Natural killer cell treated with Interleukin-12 subunit alpha and Interleukin-12 subunit beta and Interleukin-15 and Interleukin-18, amount 100 ng/mL, for 72 hours (primary cell): ENCODE results near the gene ADAMTS17. TPM values are rescaled to one million over a fixed set of nuclear protein-coding genes. Genes with fewer than 3 reads are reported as not detected.

Experiments used
- ATAC-seq, 2 donors: fragments of 150-1000 bp; cut with Tn5 transposase in 1 of 2; sonication (Bioruptor Pico), chemical (Tn5 transposase) in 1 of 2; 2 replicates each; pipeline ENCODE4 v1.10.0; 2021
- DNase-seq: peaks from one replicate; pipeline ENCODE4 v3.0.0; 2022; ENCODE audit warnings: low spot score
- H3K27ac Mint-ChIP-seq, 2 donors: 1 replicate in 1 of 2; 2 replicates in 1 of 2; pipeline ENCODE4 v1.8.0; 2022; ENCODE audit warnings: mixed read lengths in 2 of 2, mild to moderate bottlenecking in 1 of 2, moderate library complexity in 1 of 2
- H3K27me3 Mint-ChIP-seq, 2 donors: 1 replicate in 1 of 2; 2 replicates in 1 of 2; pipeline ENCODE4 v1.8.0; 2022; ENCODE audit warnings: mixed read lengths in 2 of 2
- H3K36me3 Mint-ChIP-seq: one replicate; pipeline ENCODE4 v1.8.0; 2022; ENCODE audit warnings: mixed read lengths
- H3K4me1 Mint-ChIP-seq, 2 donors: 1 replicate in 1 of 2; 2 replicates in 1 of 2; pipeline ENCODE4 v1.8.0; 2022; ENCODE audit warnings: low read depth in 2 of 2, mixed read lengths in 2 of 2, mild to moderate bottlenecking in 1 of 2
- H3K4me3 Mint-ChIP-seq: one replicate; pipeline ENCODE4 v1.8.0; 2022; ENCODE audit warnings: mixed read lengths
- H3K9me3 Mint-ChIP-seq: 2 replicates; pipeline ENCODE4 v1.8.0; 2022; ENCODE audit warnings: mixed read lengths
- total RNA-seq, 2 donors: library from RNA; stranded (reverse); gene quantifications; one replicate each; pipeline ENCODE4 v1.2.3, GENCODE V29; 2022

Gene ADAMTS17
- total RNA-seq, 2 donors from 2014 or later = 0.31 to 0.59 TPM

- no peak overlapping the region for H3K27ac Mint-ChIP-seq
- H3K27me3 Mint-ChIP-seq = peaks cover 10 to 11% of the 10 kb centered on the region in 2 donors
- no peaks in the 10 kb centered on the region for H3K9me3 Mint-ChIP-seq
- H3K4me3 Mint-ChIP-seq = no peak overlapping the region
- ATAC-seq (no peak), DNase-seq (no peak)
- H3K36me3 Mint-ChIP-seq = no peaks in the 10 kb centered on the region
- H3K4me1 Mint-ChIP-seq = no peaks in the 10 kb centered on the region
Observed at GRCh38 chr15:100060276-100060926, 281.4 kb downstream of the ADAMTS17 start.

DNA sequence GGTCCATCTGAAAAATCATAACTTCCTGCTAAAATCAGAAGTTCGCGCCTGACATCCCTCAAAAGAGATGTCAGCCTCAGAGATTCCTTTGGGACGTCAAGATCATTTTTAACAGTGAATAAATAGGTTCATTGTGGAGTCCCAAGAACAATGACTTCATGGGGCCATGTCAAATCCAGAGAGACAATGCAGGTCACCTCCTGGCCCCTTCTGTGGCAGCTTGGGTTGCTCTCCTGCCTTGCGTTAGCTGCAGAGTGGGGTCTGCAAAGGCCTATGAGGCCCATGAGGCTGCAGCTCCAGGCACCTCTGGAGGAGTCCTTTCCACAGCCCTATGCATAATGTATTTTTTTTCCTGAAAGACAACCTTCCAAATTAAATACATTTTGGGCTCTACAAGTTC is 282.3 kb downstream of the ADAMTS17 start:
- H3K27ac Mint-ChIP-seq = no peak overlapping the region
- no peaks in the 10 kb centered on the region for H3K4me1 Mint-ChIP-seq
- H3K9me3 Mint-ChIP-seq = no peaks in the 10 kb centered on the region
- H3K27me3 Mint-ChIP-seq = peaks cover 10 to 11% of the 10 kb centered on the region in 2 donors
- ATAC-seq (no peak), DNase-seq (no peak)
- H3K4me3 Mint-ChIP-seq = no peak overlapping the region
- no peaks in the 10 kb centered on the region for H3K36me3 Mint-ChIP-seq

DNA sequence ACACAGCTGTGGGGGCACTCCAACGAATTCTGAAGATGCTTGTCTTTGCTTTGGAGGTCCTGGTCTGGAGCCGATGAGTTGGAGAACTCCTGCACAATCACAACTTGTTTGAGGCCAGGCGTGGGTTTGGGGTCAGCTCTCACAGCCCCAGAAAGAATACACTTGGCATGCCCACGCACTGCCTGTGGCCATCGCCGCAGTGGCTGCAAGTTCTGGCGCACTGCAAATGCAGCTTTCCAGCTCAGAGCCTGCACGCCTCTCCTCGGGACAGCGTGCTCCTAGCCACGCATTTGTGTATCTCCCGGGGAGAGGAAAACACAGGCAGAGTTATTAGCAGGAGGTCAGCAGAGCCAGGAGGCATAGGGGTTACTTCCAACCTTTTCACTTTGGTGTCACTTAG is 282.7 kb downstream of the ADAMTS17 start:
- ATAC-seq = no peak
- Mint-ChIP-seq H3K9me3 (no peaks in the 10 kb centered on the region), H3K27me3 (peaks cover 10 to 11% of the 10 kb centered on the region in 2 donors), H3K4me1 (no peaks in the 10 kb centered on the region), H3K27ac (no peak overlapping the region), H3K36me3 (no peaks in the 10 kb centered on the region), H3K4me3 (no peak overlapping the region)
- no peak for DNase-seq

- Mint-ChIP-seq H3K27ac (no peak overlapping the region), H3K4me1 (no peaks in the 10 kb centered on the region), H3K4me3 (no peak overlapping the region), H3K9me3 (no peaks in the 10 kb centered on the region), H3K36me3 (no peaks in the 10 kb centered on the region), H3K27me3 (peaks cover 10 to 11% of the 10 kb centered on the region in 2 donors)
- DNase-seq (no peak), ATAC-seq (no peak)
Observed at GRCh38 chr15:100058458-100058857, 283.3 kb downstream of the ADAMTS17 start.

DNA sequence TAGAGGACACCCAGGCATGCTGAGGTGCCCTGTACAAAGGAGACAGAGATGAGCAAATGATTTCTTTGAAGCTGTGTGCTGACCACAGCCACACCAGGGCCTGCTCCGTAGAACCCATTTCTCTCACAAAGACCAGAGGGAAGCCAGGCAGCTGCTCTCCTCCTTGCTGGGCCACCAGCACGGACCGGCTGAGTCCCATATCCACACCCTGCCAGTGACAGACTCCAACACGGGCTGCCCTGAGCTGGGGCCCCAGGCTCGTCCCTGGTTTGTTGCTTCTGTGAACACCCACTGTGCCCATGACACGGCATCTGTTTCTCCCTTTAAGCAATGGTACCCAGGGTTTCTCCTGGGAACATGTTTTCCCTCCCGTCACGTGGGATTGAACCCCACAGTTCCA is 284.5 kb downstream of the ADAMTS17 start:
- H3K4me1 Mint-ChIP-seq = no peaks in the 10 kb centered on the region
- H3K27me3 Mint-ChIP-seq = peaks cover 10 to 11% of the 10 kb centered on the region in 2 donors
- H3K27ac Mint-ChIP-seq = no peak overlapping the region
- no peaks in the 10 kb centered on the region for H3K36me3 Mint-ChIP-seq
- H3K9me3 Mint-ChIP-seq = no peaks in the 10 kb centered on the region
- ATAC-seq = no peak
- H3K4me3 Mint-ChIP-seq = no peak overlapping the region
- no peak for DNase-seq

GRCh38 chr15:100056411-100057072 is 285.2 kb downstream of the ADAMTS17 start:
- H3K4me3 Mint-ChIP-seq = no peak overlapping the region
- peaks cover 7 to 11% of the 10 kb centered on the region in 2 donors for H3K27me3 Mint-ChIP-seq
- ATAC-seq (no peak), DNase-seq (no peak)
- no peak overlapping the region for H3K27ac Mint-ChIP-seq
- H3K4me1 Mint-ChIP-seq = no peaks in the 10 kb centered on the region
- no peaks in the 10 kb centered on the region for H3K36me3 Mint-ChIP-seq
- no peaks in the 10 kb centered on the region for H3K9me3 Mint-ChIP-seq

GRCh38 chr15:100055821-100056220 is 286.0 kb downstream of the ADAMTS17 start:
- H3K9me3 Mint-ChIP-seq = no peaks in the 10 kb centered on the region
- H3K4me1 Mint-ChIP-seq = peaks cover 0 to 3% of the 10 kb centered on the region in 2 donors
- ATAC-seq (no peak), DNase-seq (no peak)
- no peaks in the 10 kb centered on the region for H3K36me3 Mint-ChIP-seq
- no peak overlapping the region for H3K4me3 Mint-ChIP-seq
- no peak overlapping the region for H3K27ac Mint-ChIP-seq
- peaks cover 10 to 15% of the 10 kb centered on the region in 2 donors for H3K27me3 Mint-ChIP-seq

DNA sequence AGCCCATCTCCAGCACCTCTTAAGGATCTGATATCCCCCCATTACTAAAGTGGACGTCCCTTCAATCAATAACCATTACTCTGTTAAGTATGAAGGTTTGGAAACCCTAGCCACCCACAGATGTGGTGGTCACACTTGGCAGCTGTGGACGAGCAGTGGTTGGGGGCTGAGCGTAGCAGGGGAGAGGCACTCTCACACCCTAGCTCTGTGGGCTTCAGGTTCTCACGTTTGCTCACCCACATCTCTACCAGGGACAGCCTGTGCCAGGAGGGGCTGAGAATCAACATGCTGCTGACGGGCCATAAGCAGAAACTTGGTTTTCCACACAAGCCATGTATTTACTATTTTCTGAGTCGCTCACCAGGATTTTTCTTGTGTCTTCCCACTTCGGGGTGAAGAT is 287.2 kb downstream of the ADAMTS17 start:
- no peak for ATAC-seq
- DNase-seq = no peak
- H3K36me3 Mint-ChIP-seq = no peaks in the 10 kb centered on the region
- peaks cover 0 to 4% of the 10 kb centered on the region in 2 donors for H3K4me1 Mint-ChIP-seq
- H3K27ac Mint-ChIP-seq = no peak overlapping the region
- no peaks in the 10 kb centered on the region for H3K9me3 Mint-ChIP-seq
- peaks cover 12 to 17% of the 10 kb centered on the region in 2 donors for H3K27me3 Mint-ChIP-seq
- no peak overlapping the region for H3K4me3 Mint-ChIP-seq

DNA sequence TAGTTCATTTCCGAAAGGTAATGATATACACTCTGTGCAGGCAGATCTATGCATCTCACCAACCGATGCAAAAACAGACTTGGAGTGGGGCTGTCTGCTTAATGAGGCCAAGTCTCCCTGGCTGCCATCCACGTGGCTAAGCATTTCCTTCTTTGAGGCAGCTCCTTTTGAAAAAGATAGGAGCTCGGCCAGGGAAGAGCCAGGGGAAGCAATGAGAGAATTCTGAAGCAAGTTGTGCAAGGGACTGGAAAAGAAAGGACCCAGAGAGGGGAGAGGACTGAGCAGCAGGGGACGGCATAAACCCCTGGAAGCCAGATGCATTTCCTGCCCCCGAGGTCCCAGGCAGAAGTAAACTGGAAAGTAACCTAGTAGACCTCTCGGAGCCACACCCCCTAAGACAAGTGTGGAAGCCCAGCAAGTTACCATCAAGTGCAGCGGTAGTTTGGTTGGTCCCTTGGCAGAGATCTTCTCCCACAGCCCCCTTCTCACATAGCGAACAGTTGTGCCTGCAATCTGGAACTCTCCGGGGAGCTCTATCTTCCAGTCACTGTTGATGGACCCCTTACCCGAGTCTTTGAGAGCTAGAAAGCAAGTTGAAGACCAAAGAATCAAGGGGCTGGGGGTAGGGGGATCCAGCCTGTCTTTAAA is 288.2 kb downstream of the ADAMTS17 start:
- H3K4me3 Mint-ChIP-seq = no peak overlapping the region
- peaks cover 12 to 16% of the 10 kb centered on the region in 2 donors for H3K27me3 Mint-ChIP-seq
- no peak overlapping the region for H3K27ac Mint-ChIP-seq
- H3K9me3 Mint-ChIP-seq = no peaks in the 10 kb centered on the region
- H3K36me3 Mint-ChIP-seq = no peaks in the 10 kb centered on the region
- ATAC-seq = no peak
- DNase-seq = no peak
- peaks cover 0 to 4% of the 10 kb centered on the region in 2 donors for H3K4me1 Mint-ChIP-seq

GRCh38 chr15:100052716-100053473 is 288.9 kb downstream of the ADAMTS17 start:
- Mint-ChIP-seq H3K4me3 (no peak overlapping the region), H3K27ac (no peak overlapping the region), H3K27me3 (peaks cover 11 to 12% of the 10 kb centered on the region in 2 donors), H3K36me3 (no peaks in the 10 kb centered on the region), H3K9me3 (no peaks in the 10 kb centered on the region), H3K4me1 (peaks cover 0 to 4% of the 10 kb centered on the region in 2 donors)
- DNase-seq = no peak
- no peak for ATAC-seq

GRCh38 chr15:100050877-100051786 is 290.6 kb downstream of the ADAMTS17 start:
- no peak overlapping the region for H3K4me3 Mint-ChIP-seq
- ATAC-seq = no peak
- peaks cover 5% of the 10 kb centered on the region for H3K36me3 Mint-ChIP-seq
- peaks cover 2% of the 10 kb centered on the region for H3K9me3 Mint-ChIP-seq
- DNase-seq = no peak
- H3K4me1 Mint-ChIP-seq = peaks cover 0 to 4% of the 10 kb centered on the region in 2 donors
- H3K27me3 Mint-ChIP-seq = peaks cover 7 to 11% of the 10 kb centered on the region in 2 donors
- H3K27ac Mint-ChIP-seq = no peak overlapping the region

GRCh38 chr15:100049936-100050876 is 291.6 kb downstream of the ADAMTS17 start:
- Mint-ChIP-seq H3K4me1 (peaks cover 0 to 4% of the 10 kb centered on the region in 2 donors), H3K4me3 (no peak overlapping the region), H3K9me3 (peaks cover 2% of the 10 kb centered on the region), H3K27me3 (peaks cover 6 to 7% of the 10 kb centered on the region in 2 donors), H3K36me3 (peaks cover 5% of the 10 kb centered on the region), H3K27ac (no peak overlapping the region)
- DNase-seq = no peak
- ATAC-seq = no peak
